Measurements from ENCODE around the gene NXN.
"Not testable (repeated sequence)": the region's sequence is repeated elsewhere in the genome, so short reads cannot be mapped to it uniquely, and the experiment has no call there.

NXN gene

DNA sequence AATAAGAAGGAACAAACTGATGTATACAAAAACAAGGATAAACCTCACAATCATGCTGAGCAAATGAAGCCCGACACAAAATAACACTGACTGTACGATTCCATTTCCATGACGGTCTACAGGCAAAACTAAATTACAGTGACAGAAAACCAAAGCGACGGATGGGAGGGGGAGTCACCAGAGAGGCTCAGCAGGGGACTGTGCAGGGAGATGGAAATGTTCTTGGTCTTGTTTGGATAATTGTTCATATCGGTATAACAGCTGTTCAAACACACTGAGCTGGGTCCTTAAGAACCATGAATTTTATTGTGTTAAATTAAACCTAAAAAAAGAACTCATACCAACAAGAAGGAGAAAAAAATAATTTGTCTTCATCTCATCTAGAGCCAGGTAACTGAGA is 97.8 kb downstream of the NXN start:
- DNase-seq, result no peak

DNA sequence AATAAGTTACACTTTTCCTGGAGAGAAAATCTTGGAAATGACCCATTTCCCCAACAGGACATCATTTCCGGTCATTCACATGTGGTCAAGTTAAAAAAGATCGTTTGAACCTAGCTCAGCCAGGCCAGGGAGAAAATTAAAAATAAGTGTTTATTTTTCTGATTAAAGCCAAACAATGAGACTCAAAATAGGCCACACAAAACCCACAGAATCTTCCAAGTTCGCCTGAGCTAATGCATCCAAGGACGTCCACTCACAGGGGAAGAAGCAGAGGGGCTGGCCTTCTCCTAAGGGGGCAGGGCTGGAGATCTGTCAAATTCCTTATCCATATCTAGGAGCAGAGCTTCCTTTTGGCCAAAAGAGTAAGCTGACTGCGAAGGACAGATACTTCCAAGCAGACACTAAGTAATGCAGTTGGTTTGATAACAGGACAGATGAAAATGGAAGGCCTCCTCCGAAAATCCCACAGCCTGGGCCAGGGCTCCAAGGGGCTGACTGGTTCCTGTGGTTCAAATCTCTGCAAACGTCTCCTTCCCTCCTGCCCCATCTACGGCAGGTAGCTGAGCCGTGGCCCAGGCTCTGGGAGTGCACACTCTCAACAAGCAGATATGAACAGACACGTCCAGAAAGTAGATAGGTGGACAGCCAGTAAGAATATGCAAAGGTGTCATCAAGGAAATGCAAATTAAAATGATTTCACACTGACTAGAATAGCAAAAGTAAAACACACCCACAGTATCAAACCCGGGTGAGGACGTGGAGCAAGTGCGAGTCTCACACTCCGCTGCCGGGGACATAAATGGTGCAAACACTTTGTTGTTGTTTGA is 98.9 kb downstream of the NXN start:
- no peak for DNase-seq

DNA sequence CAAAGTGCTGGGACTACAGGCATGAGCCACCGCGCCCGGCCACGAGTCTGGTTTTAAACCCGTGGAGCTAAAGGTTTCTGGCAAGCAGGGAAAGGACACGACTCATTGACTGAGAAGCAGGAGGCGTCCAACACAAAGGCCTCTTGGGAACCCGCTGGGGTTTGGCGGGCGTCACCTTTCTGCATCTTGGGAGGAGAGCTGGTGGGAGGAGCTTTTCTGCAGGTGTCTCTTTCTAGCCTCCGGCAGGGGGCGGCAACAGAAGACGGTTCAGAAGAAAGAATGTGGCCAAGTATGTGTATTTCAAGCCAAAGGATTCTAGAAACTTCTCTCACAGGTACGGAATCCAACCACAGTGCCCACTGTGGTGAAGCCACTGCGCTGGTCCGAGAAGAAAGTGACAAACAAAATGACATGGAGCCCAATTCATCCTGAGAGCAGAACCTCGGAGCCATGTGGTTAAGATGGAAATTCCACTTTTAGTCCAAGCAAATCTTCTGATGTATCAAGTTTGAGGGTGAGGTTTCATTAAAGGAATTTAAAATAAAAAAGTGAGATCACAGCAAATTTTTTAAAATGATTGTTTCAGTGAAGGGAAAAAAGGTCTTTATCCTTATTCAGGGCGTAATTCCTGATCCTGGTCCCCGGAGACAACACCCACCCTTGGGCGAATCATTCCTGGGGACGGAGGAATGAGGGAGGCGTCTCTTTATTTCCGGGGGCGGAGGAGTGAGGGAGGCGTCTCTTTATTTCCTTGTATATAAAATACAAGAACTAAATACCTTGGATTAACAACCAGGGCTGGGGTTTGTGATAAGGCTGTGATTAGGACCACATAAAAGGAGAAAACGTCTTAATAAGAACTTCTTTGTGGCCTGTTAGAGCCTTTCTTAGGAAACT is 99.8 kb downstream of the NXN start:
- peak; percentile 14 for DNase-seq

DNA sequence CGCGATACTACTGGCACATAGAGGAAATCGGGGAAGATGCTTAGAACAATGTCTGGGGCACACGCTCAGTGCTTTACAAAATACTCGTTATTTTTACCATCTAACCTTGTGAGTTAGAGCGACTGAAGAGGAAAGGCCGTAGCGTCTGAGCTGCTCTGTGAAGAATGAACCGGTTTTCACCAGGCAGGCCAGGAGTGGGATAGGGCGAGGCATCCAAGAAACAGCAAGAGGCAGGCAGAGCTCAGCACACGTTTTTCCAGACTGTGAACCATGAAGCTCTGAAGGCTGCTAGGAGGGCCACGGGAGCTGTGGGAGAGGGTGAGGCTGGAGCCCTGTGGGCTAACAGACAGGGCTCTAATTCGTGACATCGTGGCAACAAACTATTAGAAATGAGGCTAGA is 101.9 kb downstream of the NXN start:
- DNase-seq, result no peak

DNA sequence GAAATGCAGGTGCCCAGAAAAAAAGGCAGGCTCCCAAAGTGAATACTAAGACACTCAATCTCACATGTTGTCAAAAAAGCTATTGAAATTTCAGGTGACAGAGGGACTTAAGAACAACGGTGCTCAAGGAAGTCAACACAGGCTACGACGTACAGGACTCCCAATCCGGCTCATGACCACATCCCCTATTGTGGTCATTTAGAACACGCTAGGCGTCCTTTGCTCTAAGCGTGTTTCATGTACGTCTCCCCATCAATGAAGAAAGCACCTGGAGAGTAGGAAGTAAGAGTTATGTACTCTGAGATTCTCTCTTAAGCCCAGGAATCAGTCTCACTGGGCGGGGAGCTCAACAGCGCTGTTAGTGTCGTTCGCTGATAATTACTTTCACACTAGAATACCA is 103.3 kb downstream of the NXN start:
- no peak for DNase-seq

DNA sequence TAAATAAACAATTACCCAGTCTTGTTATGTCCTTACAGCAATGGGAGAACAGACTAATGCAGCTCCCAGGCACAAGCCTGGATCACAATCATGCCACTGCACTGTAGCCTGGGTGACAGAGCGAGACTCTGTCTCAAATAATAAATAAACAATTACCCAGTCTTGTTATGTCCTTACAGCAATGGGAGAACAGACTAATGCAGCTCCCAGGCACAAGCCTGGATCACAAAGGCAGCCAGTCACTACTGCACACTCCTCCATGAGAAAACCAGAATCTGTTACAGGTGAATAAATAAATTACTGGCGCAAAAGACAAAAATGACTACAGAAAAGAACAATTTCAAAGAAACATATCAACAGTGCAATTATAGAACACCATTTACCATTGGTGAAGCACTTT is 105.0 kb downstream of the NXN start:
- not testable (repeated sequence) for DNase-seq

DNA sequence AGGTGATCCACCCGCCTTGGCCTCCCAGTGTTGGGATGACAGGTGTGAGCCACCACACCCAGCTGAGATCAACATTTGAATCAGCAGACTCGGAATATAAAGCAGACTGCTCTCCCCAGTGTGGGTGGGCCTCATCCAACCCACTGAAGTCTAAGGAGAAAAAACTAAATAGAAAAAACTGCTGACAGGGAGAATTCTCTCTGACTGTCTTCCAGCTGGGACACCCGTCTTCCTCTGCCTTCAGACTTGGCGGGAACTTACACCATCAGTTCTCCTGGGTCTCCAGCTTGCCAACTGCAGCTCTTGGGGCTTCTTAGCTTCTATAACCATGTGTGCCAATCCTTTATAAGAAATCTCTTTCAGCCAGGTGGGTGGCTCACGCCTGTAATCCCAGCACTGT is 106.7 kb downstream of the NXN start:
- DNase-seq, result no peak

DNA sequence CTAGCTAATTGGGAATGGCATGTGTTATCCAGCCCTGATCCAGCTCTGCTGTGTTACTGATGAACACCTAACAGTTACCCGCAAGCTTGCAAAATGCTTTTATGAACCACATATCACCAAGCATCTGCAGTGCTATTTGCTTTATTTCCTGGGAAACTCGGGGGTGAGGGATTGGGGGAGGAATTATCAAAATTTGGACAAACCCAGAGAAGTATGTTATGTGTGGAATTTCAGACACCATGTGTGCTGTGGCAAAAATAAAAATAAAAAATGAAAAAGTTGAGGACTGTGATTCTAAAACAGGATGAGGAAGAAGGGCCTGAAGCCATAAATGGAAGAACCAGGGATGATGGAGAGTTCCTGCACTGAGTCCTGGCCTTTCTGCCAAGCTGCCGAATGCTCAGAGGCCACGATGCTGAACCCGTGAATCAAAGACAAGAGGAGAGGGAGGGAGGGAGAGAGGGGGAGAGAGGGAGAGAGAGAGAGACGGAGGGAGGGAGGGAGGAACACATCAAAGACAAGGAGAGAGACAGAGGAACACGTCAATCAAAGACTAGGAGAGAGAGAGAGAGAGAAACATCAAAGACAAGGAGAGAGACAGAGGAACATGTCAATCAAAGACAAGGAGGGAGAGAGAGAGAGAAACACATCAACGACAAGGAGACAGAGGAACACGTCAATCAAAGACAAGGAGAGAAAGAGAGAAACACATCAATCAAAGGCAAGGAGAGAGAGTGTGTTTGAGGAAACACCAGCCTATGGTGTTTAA is 107.6 kb downstream of the NXN start:
- no peak for DNase-seq

DNA sequence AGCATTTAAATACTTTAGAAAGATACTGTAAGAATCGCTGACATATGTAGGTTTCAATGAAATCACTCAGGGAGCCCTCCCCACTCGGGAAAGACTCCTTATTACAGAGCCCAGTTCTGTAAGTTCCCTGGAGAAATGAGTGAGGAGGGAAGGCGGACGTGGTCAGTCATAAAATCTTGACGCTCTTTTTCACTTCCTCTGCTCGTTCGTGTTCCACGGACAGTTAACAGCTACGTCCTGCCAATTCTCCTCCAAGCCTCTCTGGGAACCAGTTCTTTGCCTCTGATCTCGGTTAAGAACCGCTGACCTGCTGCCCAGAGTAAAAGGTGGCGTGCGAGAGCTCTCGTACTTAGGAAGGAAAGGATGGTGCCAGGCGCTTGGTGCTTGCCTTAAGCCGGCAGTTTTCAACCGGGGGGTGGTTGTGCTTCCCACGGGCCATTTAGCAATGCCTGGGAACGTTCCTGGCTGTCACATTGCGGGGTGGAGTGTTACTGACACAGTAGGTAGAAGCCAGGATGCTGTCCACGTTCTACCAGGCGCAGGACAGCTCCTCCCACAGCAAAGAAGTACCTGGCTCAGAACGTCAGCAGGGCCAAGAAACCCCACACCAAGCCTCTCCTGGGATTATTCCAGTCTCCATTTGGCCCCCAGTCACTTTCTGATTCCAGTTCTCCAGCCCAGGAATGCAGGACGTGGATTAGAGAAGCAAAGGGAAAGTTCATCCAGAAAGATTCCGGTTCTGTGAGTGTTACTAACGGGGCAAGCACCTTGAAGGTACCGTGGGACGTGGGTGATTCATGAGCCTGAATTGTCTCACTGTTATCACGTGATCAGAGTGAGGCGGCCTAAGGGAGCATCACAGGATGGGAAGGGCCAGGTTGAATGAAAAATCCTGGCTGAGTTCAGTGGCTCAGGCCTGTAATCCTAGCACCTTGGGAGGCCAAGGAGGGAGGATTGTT is 109.7 kb downstream of the NXN start:
- no peak for DNase-seq

DNA sequence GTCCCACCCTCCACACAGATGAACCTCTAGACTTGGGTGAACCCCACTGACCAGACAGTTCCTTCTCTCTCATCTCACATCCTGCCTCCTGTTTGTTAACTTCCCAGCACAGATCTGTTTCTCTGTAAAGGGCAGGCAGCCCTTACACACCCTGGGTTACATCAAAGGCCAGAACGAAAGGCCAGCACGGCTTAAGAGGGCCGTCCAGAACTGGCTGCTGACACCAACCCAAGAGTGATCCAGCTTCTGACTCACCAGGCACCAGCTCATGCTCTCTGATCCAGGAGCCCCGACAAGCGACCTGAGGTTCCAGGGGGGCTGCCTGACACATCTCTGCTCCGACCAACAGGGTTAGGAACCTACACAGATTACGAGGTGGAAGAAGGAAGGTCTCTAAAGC is 110.5 kb downstream of the NXN start:
- DNase-seq, result no peak

DNA sequence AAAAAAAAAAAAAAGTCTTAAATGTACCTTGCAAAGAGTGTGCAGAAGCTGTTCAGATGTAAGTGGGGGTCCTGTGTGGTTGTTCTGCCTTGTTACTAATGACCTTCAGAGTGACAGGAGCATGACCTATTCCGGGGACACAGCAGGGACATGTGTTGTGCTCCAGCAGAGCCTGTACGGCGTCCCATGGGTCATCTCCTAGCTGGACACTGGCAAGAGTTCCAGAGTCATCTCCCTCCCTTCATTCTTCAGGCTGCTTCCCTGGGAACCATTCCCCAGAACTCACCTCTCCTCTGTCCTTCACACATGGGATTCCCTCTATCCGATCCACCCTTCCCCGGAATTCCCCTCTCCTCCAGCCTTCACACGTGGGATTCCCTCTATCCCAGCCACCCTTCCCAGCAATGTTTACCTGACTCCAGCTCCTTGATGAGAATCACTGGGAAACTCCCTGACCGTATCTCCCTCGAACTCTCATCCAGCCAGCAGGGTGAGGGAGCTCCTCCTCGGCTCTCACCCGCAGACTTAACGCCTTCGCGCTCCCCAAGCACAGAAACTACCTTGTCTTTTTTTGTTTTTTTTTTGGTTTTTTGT is 111.6 kb downstream of the NXN start:
- DNase-seq, result no peak

DNA sequence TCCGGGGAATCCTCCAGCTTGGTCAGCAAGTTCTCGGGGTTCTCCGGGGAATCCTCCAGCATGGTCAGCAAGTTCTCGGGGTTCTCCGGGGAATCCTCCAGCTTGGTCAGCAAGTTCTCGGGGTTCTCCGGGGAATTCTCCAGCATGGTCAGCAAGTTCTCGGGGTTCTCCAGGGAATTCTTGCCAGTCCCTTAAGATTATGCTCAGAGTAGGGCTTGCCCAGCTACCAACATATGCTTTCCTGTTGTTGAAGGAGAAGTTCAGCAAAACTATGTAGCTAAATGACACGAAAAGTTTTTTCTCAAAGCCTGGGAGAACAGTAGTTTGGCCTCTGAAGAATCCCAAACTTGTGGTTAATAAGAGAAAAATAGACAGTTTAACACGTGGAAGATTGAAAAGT is 112.3 kb downstream of the NXN start:
- not testable (repeated sequence) for DNase-seq

DNA sequence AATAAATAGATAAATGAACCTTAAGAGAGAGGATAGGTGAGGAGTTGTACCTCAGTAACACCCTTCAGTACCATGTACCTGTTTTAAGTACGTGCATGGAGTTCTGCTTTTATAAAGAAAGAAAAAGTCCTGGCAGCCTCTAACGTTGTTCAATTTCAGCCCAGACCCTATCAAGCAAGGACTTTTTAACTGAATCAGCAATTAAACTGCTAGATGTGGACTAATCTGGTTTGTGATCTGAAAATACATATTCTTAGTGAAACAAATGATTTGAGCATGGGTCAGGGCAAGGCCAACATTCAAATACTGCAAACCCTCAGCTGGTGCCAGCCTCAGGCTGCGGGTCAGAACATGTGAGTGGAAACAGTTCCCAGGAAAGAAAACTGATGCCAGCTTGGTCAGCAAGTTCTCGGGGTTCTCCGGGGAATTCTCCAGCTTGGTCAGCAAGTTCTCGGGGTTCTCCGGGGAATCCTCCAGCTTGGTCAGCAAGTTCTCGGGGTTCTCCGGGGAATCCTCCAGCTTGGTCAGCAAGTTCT is 112.9 kb downstream of the NXN start:
- DNase-seq, result no peak

DNA sequence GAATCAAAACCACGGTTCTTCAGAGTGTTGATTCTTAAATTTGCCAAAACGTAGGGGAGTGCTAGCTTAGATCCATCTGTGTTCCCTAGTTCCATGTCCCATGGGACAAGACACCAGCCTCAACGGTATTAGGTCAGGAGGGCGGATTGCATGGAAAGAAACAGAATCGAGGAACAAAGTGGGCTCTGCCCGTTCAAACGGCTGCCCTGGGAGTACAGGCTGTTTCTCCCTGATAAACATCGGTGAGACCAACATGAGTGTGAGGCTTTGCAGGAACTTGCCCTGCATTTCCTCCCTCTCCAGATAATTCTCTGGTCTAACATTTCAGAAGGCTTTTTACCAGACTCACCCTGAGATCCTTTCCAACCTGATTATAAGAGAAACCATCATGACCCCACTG is 115.3 kb downstream of the NXN start:
- no peak for DNase-seq

DNA sequence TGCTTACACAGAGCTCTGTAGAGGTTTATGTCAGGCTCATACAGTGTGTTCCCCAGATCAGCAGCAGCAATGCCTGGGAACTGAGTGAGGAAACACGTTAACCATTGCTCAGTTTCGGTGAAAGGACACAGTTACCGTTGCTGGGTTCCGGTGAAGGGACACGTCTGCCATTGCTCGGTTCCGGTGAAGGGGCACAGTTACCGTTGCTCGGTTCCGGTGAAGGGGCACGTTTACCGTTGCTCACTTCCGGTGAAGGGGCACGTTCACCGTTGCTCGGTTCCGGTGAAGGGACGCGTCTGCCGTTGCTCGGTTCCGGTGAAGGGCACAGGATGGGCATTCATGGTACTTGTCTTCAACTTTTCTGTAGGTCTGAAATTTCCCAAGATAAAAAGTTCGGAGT is 115.7 kb downstream of the NXN start:
- DNase-seq, result no peak

DNA sequence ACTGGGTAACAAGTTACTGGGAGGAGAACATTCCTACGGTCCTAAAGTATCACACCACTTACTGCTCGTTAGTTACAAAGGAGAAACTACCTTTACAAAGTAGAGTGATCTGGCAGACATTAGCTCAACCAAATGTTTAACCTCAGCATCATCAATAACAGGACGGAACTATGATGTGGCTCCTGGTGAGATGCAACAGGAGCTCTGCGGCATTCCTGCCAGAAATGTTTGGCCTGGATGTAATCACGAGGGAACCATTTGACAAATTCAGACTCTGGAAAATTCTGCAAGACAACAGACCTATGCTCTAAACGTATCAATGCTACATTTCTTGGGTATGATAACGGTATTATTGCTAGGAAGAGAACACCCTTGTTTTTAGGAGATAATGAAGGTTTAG is 117.0 kb downstream of the NXN start:
- no peak for DNase-seq

DNA sequence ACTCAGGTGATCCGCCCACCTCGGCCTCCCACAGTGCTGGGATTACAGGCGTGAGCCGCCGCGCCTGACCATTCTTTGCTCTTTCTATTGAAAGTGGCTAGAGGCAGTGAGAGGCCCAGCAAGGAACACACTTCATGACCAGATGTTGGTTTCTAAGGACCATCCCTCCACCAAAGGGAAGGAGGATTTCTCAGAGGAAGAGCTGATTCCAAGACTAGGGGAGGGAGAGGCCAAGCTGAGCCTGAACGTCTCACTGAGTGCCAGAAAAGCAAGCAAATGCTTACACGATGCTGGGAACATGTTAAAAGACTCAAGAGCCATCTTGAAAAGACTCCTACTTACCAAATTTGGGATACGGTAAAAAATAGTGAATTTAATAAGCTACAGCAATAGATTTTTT is 118.2 kb downstream of the NXN start:
- DNase-seq, result no peak

DNA sequence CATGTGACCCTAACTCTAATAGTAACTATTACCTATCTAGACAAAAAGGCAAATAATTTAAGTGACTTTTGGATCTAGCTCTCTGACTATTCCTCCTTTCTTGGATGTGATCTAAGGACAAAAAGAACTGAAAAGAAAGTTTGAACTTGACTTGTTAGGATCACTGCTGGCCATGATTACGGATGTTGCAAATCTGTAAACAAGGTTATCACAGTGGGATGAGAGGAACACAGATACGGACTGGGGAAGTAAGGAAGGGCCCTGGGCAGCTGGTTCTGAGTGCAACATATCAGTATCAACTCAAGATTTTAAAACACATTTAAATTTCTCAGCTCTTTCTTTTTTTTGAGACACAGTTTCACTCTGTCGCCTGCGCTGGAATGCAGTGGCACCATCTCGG is 118.8 kb downstream of the NXN start:
- no peak for DNase-seq

DNA sequence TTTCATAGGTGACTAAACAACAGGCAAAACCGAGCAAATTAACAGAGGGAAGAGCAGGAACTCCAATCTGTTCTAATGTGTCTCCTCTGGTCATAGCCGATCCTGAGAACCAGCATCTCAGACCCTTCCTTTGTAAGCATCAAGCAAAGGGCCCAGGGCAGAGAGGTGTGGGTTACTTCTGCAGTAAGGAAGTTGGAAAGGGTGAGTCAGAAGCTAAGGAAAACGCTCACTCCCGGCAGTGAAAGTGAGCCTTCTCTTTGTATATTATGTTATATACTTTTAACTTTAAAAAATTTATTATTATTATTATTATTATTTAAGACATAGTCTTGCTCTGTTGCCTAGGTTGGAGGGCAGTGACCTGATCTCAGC is 119.8 kb downstream of the NXN start:
- DNase-seq, result no peak

DNA sequence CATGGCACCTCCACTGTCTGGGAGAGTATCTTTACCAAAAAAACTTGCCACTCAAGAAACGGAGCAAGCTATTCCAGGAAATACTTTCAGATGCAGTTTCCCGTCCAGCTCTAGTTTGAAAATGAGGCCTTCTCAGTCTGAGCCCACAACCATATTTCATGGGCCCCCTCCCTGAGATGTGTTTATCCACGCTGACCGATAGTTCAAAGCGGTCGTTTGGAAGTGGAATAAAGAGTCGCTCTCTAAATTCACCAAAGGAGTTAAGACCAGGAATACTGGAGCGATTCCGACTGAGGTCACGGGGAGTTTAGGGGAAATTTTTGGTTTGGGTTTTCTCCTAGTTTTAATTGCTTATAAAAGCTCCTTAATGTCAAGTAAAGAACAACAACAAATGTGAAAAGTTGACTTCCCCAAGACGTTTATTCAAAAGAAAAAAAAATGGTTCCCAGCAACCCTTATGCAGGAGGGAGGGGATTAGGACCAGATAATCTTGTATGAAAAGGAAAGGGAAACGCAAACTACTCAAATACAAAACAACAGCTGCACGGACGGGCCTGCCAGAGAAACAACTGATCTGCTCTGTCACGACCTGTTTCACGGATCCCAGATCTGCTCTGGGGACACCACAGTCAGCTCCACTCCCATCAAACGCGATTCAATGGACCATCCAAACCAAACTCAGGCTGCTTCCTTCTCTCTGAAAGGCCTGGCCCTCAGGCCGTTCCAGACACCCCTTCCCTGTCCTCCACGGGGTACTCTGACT is 120.3 kb downstream of the NXN start:
- DNase-seq, result no peak

DNA sequence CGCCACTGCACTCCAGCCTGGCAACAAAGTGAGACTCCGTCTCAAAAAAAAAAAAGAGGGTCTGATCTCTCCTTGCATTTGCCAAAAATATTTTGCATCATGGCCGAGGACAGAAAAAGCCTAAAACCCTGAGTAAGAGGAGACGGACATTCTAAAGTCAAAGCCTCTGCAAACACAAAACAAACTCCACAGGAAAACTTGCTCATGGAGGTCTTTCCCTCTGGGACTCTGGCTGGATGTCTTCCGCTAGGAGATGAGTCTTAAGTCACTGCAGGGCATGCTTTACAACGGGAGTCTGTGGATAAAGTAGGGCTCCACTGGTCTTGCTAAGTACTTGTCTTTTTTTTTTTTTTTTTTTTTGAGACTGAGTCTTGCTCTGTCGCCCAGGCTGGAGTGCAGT is 123.4 kb downstream of the NXN start:
- DNase-seq, result no peak
